RWPE2 (cell line): ENCODE measurements around the gene FZD4.
"Not testable (repeated sequence)": the region's sequence is repeated elsewhere in the genome, so short reads cannot be mapped to it uniquely, and the experiment has no call there.

Experiments used
- ATAC-seq: fragments of 200-7000 bp; cut with Tn5 transposase; 3 replicates; pipeline ENCODE4 v1.9.1; 2021; ENCODE audit warnings: low read depth
- DNase-seq: peaks from one replicate; pipeline ENCODE4 v3.0.0-alpha.2; 2020; ENCODE audit warnings: low spot score
- H3K27ac ChIP-seq: fragments of 450-650 bp; 2 replicates; pipeline ENCODE4 v1.5.1; 2017; ENCODE audit warnings: mild to moderate bottlenecking; ENCODE audit not compliant: poor library complexity, severe bottlenecking
- H3K27me3 ChIP-seq: fragments of 250-450 bp; sonication (Bioruptor Pico); 2 replicates; pipeline ENCODE4 v1.5.1; 2021; ENCODE audit warnings: mild to moderate bottlenecking, moderate library complexity; ENCODE audit not compliant: insufficient read depth, poor library complexity, severe bottlenecking
- H3K36me3 ChIP-seq: fragments of 250-450 bp; sonication (Bioruptor Pico); 2 replicates; pipeline ENCODE4 v1.5.1; 2020; ENCODE audit warnings: low read depth, mild to moderate bottlenecking, moderate library complexity
- H3K4me1 ChIP-seq: fragments of 250-450 bp; sonication (Bioruptor Pico); 2 replicates; pipeline ENCODE4 v1.5.1; 2021; ENCODE audit warnings: mild to moderate bottlenecking, moderate library complexity; ENCODE audit not compliant: insufficient read depth, poor library complexity, severe bottlenecking
- H3K4me3 ChIP-seq: fragments of 250-450 bp; sonication (Bioruptor Pico); 2 replicates; pipeline ENCODE4 v1.5.1; 2021; ENCODE audit warnings: mild to moderate bottlenecking, moderate library complexity; ENCODE audit not compliant: severe bottlenecking
- H3K9me3 ChIP-seq: fragments of 250-450 bp; sonication (Bioruptor Pico); 2 replicates; pipeline ENCODE4 v1.5.1; 2021; ENCODE audit warnings: mild to moderate bottlenecking, moderate library complexity; ENCODE audit not compliant: severe bottlenecking
- TF ChIP-seq, protein P1 (sequence below): fragments of 450-650 bp; IDR thresholded peaks from one replicate; pipeline ENCODE4 v1.5.1; 2017; ENCODE audit warnings: mild to moderate bottlenecking, moderate library complexity; ENCODE audit not compliant: poor library complexity, severe bottlenecking

Gene FZD4

DNA sequence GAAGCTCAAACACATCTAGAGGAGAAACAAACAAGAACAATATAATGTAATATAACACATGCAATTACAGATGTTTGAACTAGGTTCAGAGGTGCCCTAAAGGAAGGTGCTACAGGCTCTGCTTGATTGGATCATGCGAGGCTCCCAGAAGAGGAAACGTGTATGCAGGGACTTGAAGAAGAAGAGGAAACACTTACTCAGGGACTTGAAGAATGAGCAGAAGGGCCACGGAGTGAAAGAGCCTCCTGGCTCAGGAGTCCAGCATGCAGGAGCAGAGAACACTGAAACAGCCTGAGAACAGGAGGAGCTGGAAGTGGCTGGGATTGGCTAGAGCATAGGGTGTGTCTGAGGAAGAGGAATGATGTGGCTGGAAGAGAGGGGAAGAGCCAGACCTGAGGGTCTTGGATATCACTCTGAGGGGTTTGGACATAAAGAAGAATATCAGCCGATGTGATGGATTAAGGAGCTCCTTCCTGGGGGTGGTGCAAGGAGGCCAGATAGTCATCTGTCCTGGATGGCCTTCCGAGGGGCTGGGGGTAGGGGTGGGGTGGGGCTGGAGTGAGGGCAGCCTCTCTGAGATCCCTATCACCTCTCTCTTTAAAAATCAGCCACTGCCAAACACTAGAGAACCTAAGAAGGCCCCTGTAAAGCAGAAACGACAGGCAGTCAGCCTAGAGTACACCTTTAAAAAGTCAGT lies 16.8 kb downstream of the FZD4 start:
- no peak overlapping the region for H3K4me3 ChIP-seq

DNA sequence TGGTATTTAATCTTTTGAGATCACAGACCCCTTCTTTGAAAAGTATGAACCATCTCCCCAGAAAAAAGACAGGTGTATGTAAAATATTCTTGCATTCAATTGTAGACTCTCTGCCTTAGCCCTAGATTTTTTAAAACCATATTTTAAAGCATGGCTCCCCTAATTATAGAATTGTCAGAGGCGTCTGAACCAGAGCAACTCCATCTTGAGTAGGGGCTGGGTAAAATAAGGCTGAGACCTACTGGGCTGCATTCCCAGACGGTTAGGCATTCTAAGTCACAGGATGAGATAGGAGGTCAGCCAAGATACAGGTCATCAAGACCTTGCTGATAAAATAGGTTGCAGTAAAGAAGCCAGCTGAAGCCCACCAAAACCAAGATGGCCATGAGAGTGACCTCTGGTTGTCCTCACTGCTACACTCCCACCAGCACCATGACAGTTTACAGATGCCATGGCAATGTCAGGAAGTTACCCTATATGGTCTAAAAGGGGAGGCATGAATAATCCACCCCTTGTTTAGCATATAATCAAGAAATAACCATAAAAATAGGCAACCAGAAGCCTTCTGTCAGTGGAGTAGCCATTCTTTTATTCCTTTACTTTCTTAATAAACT lies 17.9 kb downstream of the FZD4 start:
- H3K9me3 ChIP-seq, H3K27me3 ChIP-seq, H3K4me3 ChIP-seq, DNase-seq, H3K36me3 ChIP-seq, ATAC-seq, H3K4me1 ChIP-seq, H3K27ac ChIP-seq: not testable (repeated sequence)

More for the DNA sequence above, 16.8 kb downstream of the FZD4 start:
- Histone ChIP-seq H3K36me3 (no peaks in the 10 kb centered on the region), H3K9me3 (no peaks in the 10 kb centered on the region), H3K27me3 (no peaks in the 10 kb centered on the region), H3K27ac (no peak overlapping the region), H3K4me1 (peaks cover 7% of the 10 kb centered on the region)
- no peak for DNase-seq
- TF ChIP-seq, protein P1, sequence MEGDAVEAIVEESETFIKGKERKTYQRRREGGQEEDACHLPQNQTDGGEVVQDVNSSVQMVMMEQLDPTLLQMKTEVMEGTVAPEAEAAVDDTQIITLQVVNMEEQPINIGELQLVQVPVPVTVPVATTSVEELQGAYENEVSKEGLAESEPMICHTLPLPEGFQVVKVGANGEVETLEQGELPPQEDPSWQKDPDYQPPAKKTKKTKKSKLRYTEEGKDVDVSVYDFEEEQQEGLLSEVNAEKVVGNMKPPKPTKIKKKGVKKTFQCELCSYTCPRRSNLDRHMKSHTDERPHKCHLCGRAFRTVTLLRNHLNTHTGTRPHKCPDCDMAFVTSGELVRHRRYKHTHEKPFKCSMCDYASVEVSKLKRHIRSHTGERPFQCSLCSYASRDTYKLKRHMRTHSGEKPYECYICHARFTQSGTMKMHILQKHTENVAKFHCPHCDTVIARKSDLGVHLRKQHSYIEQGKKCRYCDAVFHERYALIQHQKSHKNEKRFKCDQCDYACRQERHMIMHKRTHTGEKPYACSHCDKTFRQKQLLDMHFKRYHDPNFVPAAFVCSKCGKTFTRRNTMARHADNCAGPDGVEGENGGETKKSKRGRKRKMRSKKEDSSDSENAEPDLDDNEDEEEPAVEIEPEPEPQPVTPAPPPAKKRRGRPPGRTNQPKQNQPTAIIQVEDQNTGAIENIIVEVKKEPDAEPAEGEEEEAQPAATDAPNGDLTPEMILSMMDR, result no peak
- ATAC-seq, result 0 out of 3 replicates have a peak, but pooled peaks have one; percentile 23

DNA sequence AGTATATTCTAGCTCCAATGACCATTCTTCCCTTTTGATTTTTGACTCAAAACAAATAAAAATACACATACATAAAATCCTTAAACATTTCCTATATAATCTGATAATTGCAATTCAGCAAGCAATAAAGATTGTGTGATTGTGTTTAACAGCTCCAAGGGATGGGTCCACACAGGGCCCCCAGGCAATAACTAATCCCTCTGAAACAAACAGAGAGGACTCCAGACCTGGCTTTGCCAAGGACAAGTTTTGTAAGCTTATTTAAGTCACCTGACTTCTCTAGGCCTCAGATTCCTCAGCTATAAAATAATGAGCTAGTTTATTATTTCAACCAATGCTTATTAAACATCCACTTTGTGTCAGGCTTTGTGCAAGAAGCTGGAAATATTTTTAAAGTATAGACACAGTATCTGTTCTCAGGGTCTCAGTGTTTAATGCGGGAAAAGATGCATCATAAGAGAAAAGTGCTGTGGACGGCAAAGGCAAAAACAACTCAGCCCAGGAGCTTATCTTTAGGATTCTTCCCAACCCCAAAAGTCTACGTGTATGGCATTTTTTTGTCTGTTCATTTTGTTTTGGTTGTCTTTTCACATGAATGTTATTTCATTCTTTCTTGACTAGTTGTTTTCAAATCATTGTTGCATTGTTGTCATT lies 20.1 kb downstream of the FZD4 start:
- TF ChIP-seq, protein P1, result no peak
- H3K4me1 ChIP-seq, result peaks cover 7% of the 10 kb centered on the region
- DNase-seq (no peak), ATAC-seq (no peak)
- H3K4me3 ChIP-seq, result no peak overlapping the region
- no peaks in the 10 kb centered on the region for H3K27me3 ChIP-seq
- H3K27ac ChIP-seq, result no peak overlapping the region
- no peaks in the 10 kb centered on the region for H3K9me3 ChIP-seq
- no peaks in the 10 kb centered on the region for H3K36me3 ChIP-seq

DNA sequence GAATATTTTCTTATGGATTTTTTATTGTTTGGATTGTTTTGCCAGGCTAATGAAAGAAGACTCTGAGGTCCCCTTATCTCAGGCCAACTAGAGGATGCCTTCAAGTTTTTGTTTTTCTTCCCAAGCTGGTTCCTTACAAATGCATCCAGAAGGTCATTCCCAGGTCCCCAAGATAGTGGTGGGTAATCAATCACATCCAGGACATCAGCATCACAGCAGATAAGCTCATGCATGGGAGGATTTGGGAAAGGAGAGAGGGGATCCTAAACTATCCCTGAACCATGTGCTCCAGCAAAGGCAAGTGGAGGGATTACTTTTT lies 20.7 kb downstream of the FZD4 start:
- DNase-seq (no peak), ATAC-seq (no peak)
- Histone ChIP-seq H3K36me3 (no peaks in the 10 kb centered on the region), H3K9me3 (no peaks in the 10 kb centered on the region), H3K4me3 (no peak overlapping the region), H3K4me1 (peaks cover 7% of the 10 kb centered on the region), H3K27ac (no peak overlapping the region), H3K27me3 (no peaks in the 10 kb centered on the region)
- TF ChIP-seq, protein P1, result no peak

DNA sequence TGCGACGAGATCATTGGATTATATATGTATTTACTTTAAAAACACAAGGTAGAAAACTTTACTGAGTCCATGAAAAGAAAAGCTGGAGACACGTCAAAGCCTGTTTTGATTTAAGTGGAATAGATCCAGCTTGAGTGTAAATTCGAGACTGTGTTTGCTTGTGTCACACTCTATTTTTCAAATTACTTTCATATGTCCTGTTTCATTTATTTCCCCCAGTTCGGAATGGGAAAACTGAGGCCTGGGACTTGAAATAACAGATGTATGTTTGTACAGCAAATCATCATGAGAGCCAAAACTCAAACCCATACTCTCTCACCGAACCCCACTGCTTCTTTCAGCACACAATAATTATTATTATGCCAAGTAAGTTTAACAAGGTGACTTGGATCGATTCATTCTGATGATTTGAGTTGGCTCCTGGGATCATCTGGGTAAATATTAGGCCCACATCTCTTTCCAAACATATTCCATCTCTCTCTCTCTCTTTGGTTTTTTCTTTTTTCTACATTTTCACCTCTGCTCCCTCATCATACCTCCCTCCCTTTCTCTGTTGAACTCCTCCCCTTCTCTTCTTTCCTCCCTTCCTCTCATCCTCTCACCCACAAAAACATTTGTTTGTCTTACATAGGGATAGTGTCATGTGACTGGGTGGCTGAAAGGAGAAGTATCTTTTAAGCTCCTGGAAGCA lies 21.2 kb downstream of the FZD4 start:
- H3K36me3 ChIP-seq, result no peaks in the 10 kb centered on the region
- H3K9me3 ChIP-seq, result no peaks in the 10 kb centered on the region
- TF ChIP-seq, protein P1, result no peak
- DNase-seq (no peak), ATAC-seq (no peak)
- H3K4me1 ChIP-seq, result peaks cover 7% of the 10 kb centered on the region
- H3K4me3 ChIP-seq, result no peak overlapping the region
- no peaks in the 10 kb centered on the region for H3K27me3 ChIP-seq
- H3K27ac ChIP-seq, result no peak overlapping the region
